Endothelial cell of umbilical vein (primary cell): ENCODE data around the gene GUCA2A. TPM values are rescaled to one million over a fixed set of nuclear protein-coding genes. Genes with fewer than 3 reads are reported as not detected.
A peak's percentile ranks its signal among the peaks of the same experiment; 100 is the strongest.

Source experiments
- BruUV-seq: library from RNA; stranded (reverse); fragments of 400-500 nt; replicated peaks from 2 replicates; lab custom pipeline; 2021; lab: Mats Ljungman, UMichigan
- CTCF ChIA-PET: fragments of 300-600, 350-600 bp; sonication (Branson Sonifier 250); formaldehyde crosslinking; loops from one replicate; lab custom pipeline; 2021; ENCODE audit warnings: antibody characterized with exemption, inconsistent platforms; lab: Charles Lee
- POLR2A ChIA-PET: fragments of 300-600, 350-600 bp; sonication (Branson Sonifier 250); formaldehyde crosslinking; loops from one replicate; lab custom pipeline; 2021; ENCODE audit warnings: antibody characterized with exemption, inconsistent platforms; lab: Charles Lee
- DNase-seq: peaks from one replicate; pipeline ENCODE4 v3.0.0-alpha.2; 2011; ENCODE audit warnings: low read depth, low spot score
- FAIRE-seq: peaks from 2 replicates; lab custom pipeline; 2011; peaks lifted over from hg19 to GRCh38; lab: Jason Lieb, UNC
- H2AFZ ChIP-seq: 2 replicates; pipeline ENCODE4 v1.6.0; 2012; ENCODE audit warnings: low read depth, low read length, control low read depth, inconsistent platforms
- H3K27ac ChIP-seq: 2 replicates; pipeline ENCODE4 v1.5.1; 2011; ENCODE audit warnings: low read depth, mild to moderate bottlenecking, control low read depth, low read length, moderate library complexity; ENCODE audit not compliant: insufficient read depth
- H3K27me3 ChIP-seq, 2 experiments: 2 replicates each; pipeline versions ENCODE4 v1.6.0 to v1.6.1; 2011; ENCODE audit warnings: low read length in 2 of 2, mixed read lengths in 1 of 2; ENCODE audit not compliant: control insufficient read depth in 2 of 2, insufficient read depth in 2 of 2
- H3K36me3 ChIP-seq, 2 experiments: 2 replicates in 1 of 2; 3 replicates in 1 of 2; pipeline ENCODE4 v1.5.1; 2011; ENCODE audit warnings: low read length in 2 of 2, mild to moderate bottlenecking in 1 of 2, moderate library complexity in 1 of 2; ENCODE audit not compliant: control insufficient read depth in 2 of 2, insufficient read depth in 2 of 2; ENCODE audit errors: extremely low read depth in 1 of 2
- H3K4me1 ChIP-seq: 3 replicates; pipeline ENCODE4 v1.5.1; 2011; ENCODE audit warnings: mild to moderate bottlenecking, low read length; ENCODE audit not compliant: control insufficient read depth, insufficient read depth; ENCODE audit errors: extremely low read depth
- H3K4me2 ChIP-seq: 2 replicates; pipeline ENCODE4 v1.6.1; 2011; ENCODE audit warnings: low read length, control low read depth, mixed read lengths; ENCODE audit not compliant: insufficient read depth
- H3K4me3 ChIP-seq, 3 experiments: fragments of 200-600 bp in 1 of 3; sonication (generic), shearing (Covaris generic) in 1 of 3; replicated peaks in 1 of 3; 2 replicates each; pipeline ENCODE4 v1.5.1; 2011 to 2016; ENCODE audit warnings: control low read depth in 3 of 3, low read length in 3 of 3, mild to moderate bottlenecking in 2 of 3, inconsistent platforms in 1 of 3, low read depth in 1 of 3, moderate library complexity in 1 of 3; ENCODE audit not compliant: insufficient read depth in 1 of 3
- H3K79me2 ChIP-seq: 2 replicates; pipeline ENCODE4 v1.6.0; 2012; ENCODE audit warnings: low read length, inconsistent platforms; ENCODE audit not compliant: control insufficient read depth, insufficient read depth
- H3K9ac ChIP-seq: replicated peaks from 2 replicates; pipeline ENCODE3; 2011; ENCODE audit warnings: low read length, control low read depth; ENCODE audit not compliant: insufficient read depth; ENCODE audit errors: extremely low read depth
- H3K9me1 ChIP-seq: replicated peaks from 3 replicates; pipeline ENCODE4 v1.6.0; 2011; ENCODE audit warnings: mild to moderate bottlenecking, low read length; ENCODE audit not compliant: control insufficient read depth, insufficient read depth; ENCODE audit errors: extremely low read depth
- H3K9me3 ChIP-seq: replicated peaks from 2 replicates; pipeline ENCODE4 v1.5.1; 2012; ENCODE audit warnings: low read length, inconsistent platforms; ENCODE audit not compliant: control insufficient read depth, insufficient read depth
- H4K20me1 ChIP-seq: replicated peaks from 2 replicates; pipeline ENCODE3; 2011; ENCODE audit warnings: mild to moderate bottlenecking, low read length; ENCODE audit not compliant: control insufficient read depth, insufficient read depth; ENCODE audit errors: extremely low read depth
- CTCF ChIP-seq, 2 donors: IDR thresholded peaks; 1 replicate in 1 of 2; 2 replicates in 1 of 2; pipeline ENCODE4 v1.5.1; 2011; ENCODE audit warnings: low read length in 2 of 2, mild to moderate bottlenecking in 2 of 2, moderate library complexity in 2 of 2, control low read depth in 1 of 2, inconsistent platforms in 1 of 2, low read depth in 1 of 2; ENCODE audit not compliant: insufficient read depth in 1 of 2; ENCODE audit errors: extremely low read depth in 1 of 2
- FOS ChIP-seq: IDR thresholded peaks from 2 replicates; pipeline ENCODE4 v1.6.1; 2011; ENCODE audit warnings: mild to moderate bottlenecking, low read length, moderate library complexity, borderline replicate concordance; ENCODE audit not compliant: insufficient read depth
- GATA2 ChIP-seq: IDR thresholded peaks from 2 replicates; pipeline ENCODE4 v1.7.0; 2011; ENCODE audit warnings: low read depth, mild to moderate bottlenecking, moderate library complexity, mixed read lengths, low read length; ENCODE audit not compliant: insufficient read length, insufficient read depth
- MYC ChIP-seq: IDR thresholded peaks from one replicate; pipeline ENCODE4 v1.6.1; 2011; ENCODE audit warnings: mild to moderate bottlenecking, low read depth, low read length
- POLR2A ChIP-seq: IDR thresholded peaks from 2 replicates; pipeline ENCODE4 v1.6.1; 2012; ENCODE audit warnings: low read depth, mild to moderate bottlenecking, control low read depth, low read length
- POLR2AphosphoS5 ChIP-seq: IDR thresholded peaks from 2 replicates; pipeline ENCODE4 v1.6.1; 2012; ENCODE audit warnings: low read depth, mild to moderate bottlenecking, control low read depth, low read length, moderate library complexity; ENCODE audit not compliant: insufficient read depth
- dilution Hi-C: fragments of 300-500 bp; cut with MboI; formaldehyde crosslinking; loops from one replicate; pipeline ENCODE4 v1.15.0; 2019; ENCODE audit warnings: low sequenced_read_pairs; ENCODE audit not compliant: extremely low pct_ligation_motif_present
- intact Hi-C: fragments of 100-400 bp; cut with micrococcal nuclease; formaldehyde crosslinking; loops from one replicate; pipeline ENCODE4 v1.10.0; 2022
- polyA plus RNA-seq, 4 experiments: library from polyadenylated mRNA; depleted of rRNA in 3 of 4; stranded (reverse) in 3 of 4; unstranded in 1 of 4; fragments of >200 nt; gene quantifications; 2 replicates each; pipeline versions ENCODE4 v1.2.1 to v1.2.3, GENCODE V29; 2011 to 2012; ENCODE audit warnings: missing spikeins in 1 of 4
- total RNA-seq: library from RNA; stranded (reverse); gene quantifications from 2 replicates; pipeline ENCODE4 v1.2.3, GENCODE V29; 2021

Gene GUCA2A
- total and polyA plus RNA-seq, 2 donors (not counting 3 experiments of a cell fraction or from before 2014, with no cell fraction given) = not detected

GRCh38 chr1:42210421-42211133 lies 46.0 kb upstream of the GUCA2A start:
- BruUV-seq = no TSS peak
- Histone ChIP-seq H3K9me1 (no peaks in the 10 kb centered on the region), H3K4me2 (peak overlapping the region; percentile 52), H3K4me1 (peaks cover 44% of the 10 kb centered on the region), H3K27me3 (no peaks in the 10 kb centered on the region), H4K20me1 (peaks cover 2% of the 10 kb centered on the region), H3K79me2 (peaks cover 45% of the 10 kb centered on the region), H3K9me3 (no peaks in the 10 kb centered on the region), H2AFZ (no peak overlapping the region), H3K4me3 (no peak overlapping the region), H3K9ac (no peak overlapping the region), H3K36me3 (no peaks in the 10 kb centered on the region), H3K27ac (peak overlapping the region; percentile 15)
- FAIRE-seq = no peak
- no peak for DNase-seq
- CTCF ChIA-PET = interaction anchor here (0.9 to 1.6 kb wide), 2 partner anchors 24 to 37 kb away, joined by 4 to 6 read pairs; no protein-coding TSS in a partner anchor
- TF ChIP-seq MYC = no peak
- TF ChIP-seq POLR2A = no peak
- TF ChIP-seq CTCF (IDR thresholded peaks at IDR 0.05; ENCODE audit: extremely low read depth in 1 of 2, insufficient read depth in 1 of 2, low read depth in 1 of 2, low read length in 2 of 2) = no peak
- no peak for TF ChIP-seq FOS
- TF ChIP-seq GATA2 = no peak
- TF ChIP-seq POLR2AphosphoS5 = no peak
- POLR2A ChIA-PET = no interaction called here
- dilution Hi-C loops (no loop called here), intact Hi-C loops (loop anchor here (10.0 kb wide), 1 partner anchor 124 kb away; the partner anchor contains the start of gene FOXJ3)
